Measurements from ENCODE around the gene BCKDK. TPM values are rescaled to one million over a fixed set of nuclear protein-coding genes. Genes with fewer than 3 reads are reported as not detected.

BCKDK gene
- total and polyA plus RNA-seq, 2 of the 13 experiments (the other 11 are each of a cell fraction or from before 2014, with no cell fraction given): 24.9 to 42.6 TPM

- TF ChIP-seq ZNF446 (CRISPR knock-in tag; IDR thresholded peaks at IDR 0.05) (peak; percentile 97), ZNF253 (CRISPR knock-in tag; IDR thresholded peaks at IDR 0.05; ENCODE audit: borderline replicate concordance) (peak; percentile 74; the same call in 1 of the 2 replicates), HDAC1 (CRISPR knock-in tag; IDR thresholded peaks at IDR 0.05) (peak; percentile 90), LCORL (IDR thresholded peaks at IDR 0.05) (no peak), LCORL (CRISPR knock-in tag; IDR thresholded peaks at IDR 0.05) (peak; percentile 87), TBX3 (IDR thresholded peaks at IDR 0.05; ENCODE audit: borderline replicate concordance) (no peak), IRF1 (CRISPR knock-in tag; IDR thresholded peaks at IDR 0.05; ENCODE audit: low read depth) (no peak), SRSF9 (IDR thresholded peaks at IDR 0.05; ENCODE audit: borderline replicate concordance, insufficient read depth, low read depth, low read length, poor library complexity, severe bottlenecking) (no peak), U2AF2 (IDR thresholded peaks at IDR 0.05; ENCODE audit: low read depth, low read length) (no peak), ATM (IDR thresholded peaks at IDR 0.05; ENCODE audit: borderline replicate concordance) (no peak), JDP2 (CRISPR knock-in tag; IDR thresholded peaks at IDR 0.05; ENCODE audit: borderline replicate concordance) (no peak), MAFK (conservative IDR thresholded peaks at IDR 0.05 in 1 of 2, IDR thresholded peaks at IDR 0.05 in 1 of 2; ENCODE audit: low read length in 2 of 2) (no peak), AHDC1 (CRISPR knock-in tag; IDR thresholded peaks at IDR 0.05; ENCODE audit: borderline replicate concordance) (peak; percentile 24; the same call in 1 of the 2 replicates), AGO2 (optimal IDR thresholded peaks at IDR 0.05; ENCODE audit: low read depth, low read length) (peak; percentile 73), SP1 (IDR thresholded peaks at IDR 0.05) (no peak), SP1 (CRISPR knock-in tag; IDR thresholded peaks at IDR 0.05) (peak; percentile 97), PCBP2 (optimal IDR thresholded peaks at IDR 0.05; ENCODE audit: low read depth, low read length, poor library complexity, severe bottlenecking) (no peak), ZNF234 (CRISPR knock-in tag; conservative IDR thresholded peaks at IDR 0.05) (no peak), XBP1 (CRISPR knock-in tag; IDR thresholded peaks at IDR 0.05) (no peak), CENPX (CRISPR knock-in tag; IDR thresholded peaks at IDR 0.05) (no peak), NFYC (CRISPR knock-in tag; IDR thresholded peaks at IDR 0.05) (peak; percentile 64), NFRKB (IDR thresholded peaks at IDR 0.05) (no peak), ATF4 (CRISPR knock-in tag; IDR thresholded peaks at IDR 0.05) (no peak)
Observed at GRCh38 chr16:31108035-31108793, at the start of gene BCKDK (continued).
